Choroid plexus epithelial cell (primary cell): Measurements from ENCODE around the gene ABCB8.

Experiments used
- DNase-seq: peaks from one replicate; pipeline ENCODE4 v3.0.0-alpha.2; 2010; ENCODE audit warnings: low read depth
- H3K4me3 ChIP-seq: 2 replicates; pipeline ENCODE4 v1.5.1; 2011; ENCODE audit warnings: low read depth, mild to moderate bottlenecking, control low read depth, low read length, moderate library complexity
- CTCF ChIP-seq: conservative IDR thresholded peaks from 2 replicates; pipeline ENCODE4 v1.5.1; 2011; ENCODE audit warnings: low read depth, mild to moderate bottlenecking, control low read depth, inconsistent platforms, low read length, moderate library complexity

The ABCB8 gene

GRCh38 chr7:151013733-151014497 lies 14.3 kb upstream of the ABCB8 start:
- DNase-seq, result peak; percentile 58
- peak overlapping the region; percentile 45 for H3K4me3 ChIP-seq
- TF ChIP-seq CTCF, result peak; percentile 16

GRCh38 chr7:151014950-151015349 lies 13.3 kb upstream of the ABCB8 start:
- no peak overlapping the region for H3K4me3 ChIP-seq
- no peak for DNase-seq
- TF ChIP-seq CTCF, result no peak

- H3K4me3 ChIP-seq, result no peak overlapping the region
These were observed 12.3 kb upstream of the ABCB8 start for GRCh38 chr7:151015967-151016366.

GRCh38 chr7:151016505-151016904 lies 11.7 kb upstream of the ABCB8 start:
- TF ChIP-seq CTCF, result no peak
- no peak for DNase-seq
- H3K4me3 ChIP-seq, result no peak overlapping the region

More at GRCh38 chr7:151015967-151016366, 12.3 kb upstream of the ABCB8 start:
- DNase-seq, result no peak
- TF ChIP-seq CTCF, result no peak

- H3K4me3 ChIP-seq, result no peak overlapping the region
- no peak for DNase-seq
- TF ChIP-seq CTCF, result no peak
These were observed 11.3 kb upstream of the ABCB8 start for GRCh38 chr7:151016942-151017341.

- TF ChIP-seq CTCF, result no peak
- no peak overlapping the region for H3K4me3 ChIP-seq
- no peak for DNase-seq
These were observed 10.8 kb upstream of the ABCB8 start for GRCh38 chr7:151017370-151017952.
